ENCODE data around the gene TPD52L1. TPM values are rescaled to one million over a fixed set of nuclear protein-coding genes. Genes with fewer than 3 reads are reported as not detected.
A peak's percentile ranks its signal among the peaks of the same experiment; 100 is the strongest.

TPD52L1 gene
- total and polyA plus RNA-seq, 2 of the 13 experiments (the other 11 are each of a cell fraction or from before 2014, with no cell fraction given), result 0.49 to 0.53 TPM

DNA sequence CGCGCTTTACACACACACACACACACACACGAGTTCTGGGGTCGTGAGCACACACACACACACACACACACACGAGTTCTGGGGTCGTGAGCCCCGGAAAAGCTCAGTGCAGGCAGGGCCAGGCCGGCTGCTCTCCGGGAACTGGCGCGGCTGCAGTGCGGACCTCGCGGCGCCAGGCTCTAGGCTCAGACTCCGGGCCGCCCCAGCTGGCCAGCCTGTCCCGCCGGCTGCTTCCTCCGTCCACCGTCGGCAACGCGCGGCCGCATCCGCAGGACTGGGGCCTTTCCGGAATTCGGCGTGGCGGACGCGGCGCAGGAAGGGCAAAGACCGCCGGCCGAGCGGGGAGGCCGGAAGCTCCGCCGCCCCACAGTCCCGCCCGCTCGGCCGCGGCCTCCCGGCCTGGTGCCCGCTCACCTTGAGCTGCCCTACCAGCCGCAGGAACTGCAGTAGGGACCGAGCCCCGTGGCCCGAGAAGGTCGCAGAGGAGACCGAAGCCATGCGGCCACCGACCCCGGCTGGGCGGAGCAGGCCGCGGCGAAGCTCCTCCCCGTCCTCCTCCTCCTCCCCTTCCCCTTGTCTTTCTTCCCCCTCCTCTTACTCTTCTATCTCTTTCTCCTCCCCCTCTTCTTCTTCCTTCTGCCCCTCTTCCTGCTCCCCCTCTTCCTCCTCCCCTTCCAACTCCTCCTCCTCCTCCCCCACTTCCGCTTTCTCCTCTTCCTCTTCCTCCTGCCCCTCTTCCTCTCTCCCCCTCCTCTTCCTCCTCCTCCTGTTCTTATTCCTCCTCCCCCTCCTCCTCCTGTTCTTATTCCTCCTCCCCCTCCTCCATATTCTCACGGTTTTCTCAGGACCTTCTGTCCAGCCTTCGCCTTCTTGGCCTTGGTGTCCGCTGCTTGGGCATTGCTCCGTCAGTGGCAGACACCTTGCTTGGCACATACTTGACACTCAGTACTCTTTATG is 148.1 kb downstream of the TPD52L1 start, which contains the start of gene HDDC2 (continued):
- TF ChIP-seq, protein P1, sequence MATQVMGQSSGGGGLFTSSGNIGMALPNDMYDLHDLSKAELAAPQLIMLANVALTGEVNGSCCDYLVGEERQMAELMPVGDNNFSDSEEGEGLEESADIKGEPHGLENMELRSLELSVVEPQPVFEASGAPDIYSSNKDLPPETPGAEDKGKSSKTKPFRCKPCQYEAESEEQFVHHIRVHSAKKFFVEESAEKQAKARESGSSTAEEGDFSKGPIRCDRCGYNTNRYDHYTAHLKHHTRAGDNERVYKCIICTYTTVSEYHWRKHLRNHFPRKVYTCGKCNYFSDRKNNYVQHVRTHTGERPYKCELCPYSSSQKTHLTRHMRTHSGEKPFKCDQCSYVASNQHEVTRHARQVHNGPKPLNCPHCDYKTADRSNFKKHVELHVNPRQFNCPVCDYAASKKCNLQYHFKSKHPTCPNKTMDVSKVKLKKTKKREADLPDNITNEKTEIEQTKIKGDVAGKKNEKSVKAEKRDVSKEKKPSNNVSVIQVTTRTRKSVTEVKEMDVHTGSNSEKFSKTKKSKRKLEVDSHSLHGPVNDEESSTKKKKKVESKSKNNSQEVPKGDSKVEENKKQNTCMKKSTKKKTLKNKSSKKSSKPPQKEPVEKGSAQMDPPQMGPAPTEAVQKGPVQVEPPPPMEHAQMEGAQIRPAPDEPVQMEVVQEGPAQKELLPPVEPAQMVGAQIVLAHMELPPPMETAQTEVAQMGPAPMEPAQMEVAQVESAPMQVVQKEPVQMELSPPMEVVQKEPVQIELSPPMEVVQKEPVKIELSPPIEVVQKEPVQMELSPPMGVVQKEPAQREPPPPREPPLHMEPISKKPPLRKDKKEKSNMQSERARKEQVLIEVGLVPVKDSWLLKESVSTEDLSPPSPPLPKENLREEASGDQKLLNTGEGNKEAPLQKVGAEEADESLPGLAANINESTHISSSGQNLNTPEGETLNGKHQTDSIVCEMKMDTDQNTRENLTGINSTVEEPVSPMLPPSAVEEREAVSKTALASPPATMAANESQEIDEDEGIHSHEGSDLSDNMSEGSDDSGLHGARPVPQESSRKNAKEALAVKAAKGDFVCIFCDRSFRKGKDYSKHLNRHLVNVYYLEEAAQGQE (IDR thresholded peaks at IDR 0.05; ENCODE audit: borderline replicate concordance in 1 of 2, low read depth in 1 of 2, low read length in 2 of 2), result peak in 1 of 2 experiments; percentile 80; a peak in 1 of 4 replicates
- TF ChIP-seq AHR (CRISPR knock-in tag; IDR thresholded peaks at IDR 0.05), result no peak; the same call in 1 of the 2 replicates
- TF ChIP-seq ZNF83 (CRISPR knock-in tag; IDR thresholded peaks at IDR 0.05; ENCODE audit: borderline replicate concordance), result peak; percentile 49; the same call in 1 of the 2 replicates
- TF ChIP-seq MIER3 (CRISPR knock-in tag; IDR thresholded peaks at IDR 0.05; ENCODE audit: borderline replicate concordance), result 0 out of 2 replicates have a peak, but pooled peaks have one; percentile 32
- TF ChIP-seq JUNB (CRISPR knock-in tag; IDR thresholded peaks at IDR 0.05; ENCODE audit: borderline replicate concordance), result no peak
- no peak for TF ChIP-seq HHEX (CRISPR knock-in tag; IDR thresholded peaks at IDR 0.05)
- peak; percentile 98 for TF ChIP-seq NAIF1 (CRISPR knock-in tag; IDR thresholded peaks at IDR 0.05; ENCODE audit: borderline replicate concordance)
- TF ChIP-seq TAF1 (CRISPR knock-in tag; IDR thresholded peaks at IDR 0.05), result peak; percentile 87
- TF ChIP-seq ZSCAN29 (CRISPR knock-in tag; conservative IDR thresholded peaks at IDR 0.05), result peak; percentile 92
- TF ChIP-seq SMAD9 (CRISPR knock-in tag; IDR thresholded peaks at IDR 0.05), result 0 out of 2 replicates have a peak, but pooled peaks have one; percentile 85
- TF ChIP-seq SP4 (CRISPR knock-in tag; IDR thresholded peaks at IDR 0.05), result peak; percentile 79; the same call in 1 of the 2 replicates
- TF ChIP-seq SMYD3 (CRISPR knock-in tag; IDR thresholded peaks at IDR 0.05), result peak; percentile 84
- TF ChIP-seq, protein P2, sequence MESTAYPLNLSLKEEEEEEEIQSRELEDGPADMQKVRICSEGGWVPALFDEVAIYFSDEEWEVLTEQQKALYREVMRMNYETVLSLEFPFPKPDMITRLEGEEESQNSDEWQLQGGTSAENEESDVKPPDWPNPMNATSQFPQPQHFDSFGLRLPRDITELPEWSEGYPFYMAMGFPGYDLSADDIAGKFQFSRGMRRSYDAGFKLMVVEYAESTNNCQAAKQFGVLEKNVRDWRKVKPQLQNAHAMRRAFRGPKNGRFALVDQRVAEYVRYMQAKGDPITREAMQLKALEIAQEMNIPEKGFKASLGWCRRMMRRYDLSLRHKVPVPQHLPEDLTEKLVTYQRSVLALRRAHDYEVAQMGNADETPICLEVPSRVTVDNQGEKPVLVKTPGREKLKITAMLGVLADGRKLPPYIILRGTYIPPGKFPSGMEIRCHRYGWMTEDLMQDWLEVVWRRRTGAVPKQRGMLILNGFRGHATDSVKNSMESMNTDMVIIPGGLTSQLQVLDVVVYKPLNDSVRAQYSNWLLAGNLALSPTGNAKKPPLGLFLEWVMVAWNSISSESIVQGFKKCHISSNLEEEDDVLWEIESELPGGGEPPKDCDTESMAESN (CRISPR knock-in tag; conservative IDR thresholded peaks at IDR 0.05), result peak; percentile 81
- TF ChIP-seq, protein P3, sequence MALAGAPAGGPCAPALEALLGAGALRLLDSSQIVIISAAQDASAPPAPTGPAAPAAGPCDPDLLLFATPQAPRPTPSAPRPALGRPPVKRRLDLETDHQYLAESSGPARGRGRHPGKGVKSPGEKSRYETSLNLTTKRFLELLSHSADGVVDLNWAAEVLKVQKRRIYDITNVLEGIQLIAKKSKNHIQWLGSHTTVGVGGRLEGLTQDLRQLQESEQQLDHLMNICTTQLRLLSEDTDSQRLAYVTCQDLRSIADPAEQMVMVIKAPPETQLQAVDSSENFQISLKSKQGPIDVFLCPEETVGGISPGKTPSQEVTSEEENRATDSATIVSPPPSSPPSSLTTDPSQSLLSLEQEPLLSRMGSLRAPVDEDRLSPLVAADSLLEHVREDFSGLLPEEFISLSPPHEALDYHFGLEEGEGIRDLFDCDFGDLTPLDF (CRISPR knock-in tag; IDR thresholded peaks at IDR 0.05), result peak; percentile 77; the same call in 1 of the 2 replicates
- peak; percentile 79; the same call in 1 of the 2 replicates for TF ChIP-seq ZMAT3 (CRISPR knock-in tag; conservative IDR thresholded peaks at IDR 0.05)
- TF ChIP-seq, protein P4, sequence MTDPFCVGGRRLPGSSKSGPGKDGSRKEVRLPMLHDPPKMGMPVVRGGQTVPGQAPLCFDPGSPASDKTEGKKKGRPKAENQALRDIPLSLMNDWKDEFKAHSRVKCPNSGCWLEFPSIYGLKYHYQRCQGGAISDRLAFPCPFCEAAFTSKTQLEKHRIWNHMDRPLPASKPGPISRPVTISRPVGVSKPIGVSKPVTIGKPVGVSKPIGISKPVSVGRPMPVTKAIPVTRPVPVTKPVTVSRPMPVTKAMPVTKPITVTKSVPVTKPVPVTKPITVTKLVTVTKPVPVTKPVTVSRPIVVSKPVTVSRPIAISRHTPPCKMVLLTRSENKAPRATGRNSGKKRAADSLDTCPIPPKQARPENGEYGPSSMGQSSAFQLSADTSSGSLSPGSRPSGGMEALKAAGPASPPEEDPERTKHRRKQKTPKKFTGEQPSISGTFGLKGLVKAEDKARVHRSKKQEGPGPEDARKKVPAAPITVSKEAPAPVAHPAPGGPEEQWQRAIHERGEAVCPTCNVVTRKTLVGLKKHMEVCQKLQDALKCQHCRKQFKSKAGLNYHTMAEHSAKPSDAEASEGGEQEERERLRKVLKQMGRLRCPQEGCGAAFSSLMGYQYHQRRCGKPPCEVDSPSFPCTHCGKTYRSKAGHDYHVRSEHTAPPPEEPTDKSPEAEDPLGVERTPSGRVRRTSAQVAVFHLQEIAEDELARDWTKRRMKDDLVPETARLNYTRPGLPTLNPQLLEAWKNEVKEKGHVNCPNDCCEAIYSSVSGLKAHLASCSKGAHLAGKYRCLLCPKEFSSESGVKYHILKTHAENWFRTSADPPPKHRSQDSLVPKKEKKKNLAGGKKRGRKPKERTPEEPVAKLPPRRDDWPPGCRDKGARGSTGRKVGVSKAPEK (CRISPR knock-in tag; IDR thresholded peaks at IDR 0.05; ENCODE audit: borderline replicate concordance), result peak; percentile 92; the same call in 1 of the 2 replicates
- TF ChIP-seq ATF1 (CRISPR knock-in tag; IDR thresholded peaks at IDR 0.05), result no peak
- TF ChIP-seq RAD51 (IDR thresholded peaks at IDR 0.05; ENCODE audit: borderline replicate concordance), result no peak
- TF ChIP-seq ZFP36L2 (CRISPR knock-in tag; IDR thresholded peaks at IDR 0.05), result 0 out of 2 replicates have a peak, but pooled peaks have one; percentile 39
